ENCODE data around the gene NF2. TPM values are rescaled to one million over a fixed set of nuclear protein-coding genes. Genes with fewer than 3 reads are reported as not detected.

NF2 gene
- total and polyA plus RNA-seq, 8 donors: 5.8 to 37.6 (median 18.3) TPM

- no peak for DNase-seq
Measured at GRCh38 chr22:29638678-29639077, 35.2 kb downstream of the NF2 start.

GRCh38 chr22:29639096-29639495, 35.7 kb downstream of the NF2 start:
- Histone ChIP-seq H3K27me3 (no peaks in the 10 kb centered on the region), H3K9me3 (no peaks in the 10 kb centered on the region), H3K4me3 (no peak overlapping the region), H3K36me3 (peaks cover 0 to 54% (median 49%) of the 10 kb centered on the region in 4 donors), H3K27ac (no peak overlapping the region), H3K4me1 (peaks cover 0 to 1% (median 0%) of the 10 kb centered on the region in 4 donors)
- TF ChIP-seq EP300 (IDR thresholded peaks at IDR 0.05): no peak
- no peak for TF ChIP-seq POLR2AphosphoS5 (IDR thresholded peaks at IDR 0.05)
- TF ChIP-seq CTCF (IDR thresholded peaks at IDR 0.05): no peak
- no peak for TF ChIP-seq POLR2A (IDR thresholded peaks at IDR 0.05)
- intact Hi-C loops (cut with DNase I; ENCODE audit: low total_unique reads): no loop called here
- DNase-seq: no peak

More at GRCh38 chr22:29638678-29639077, 35.2 kb downstream of the NF2 start:
- TF ChIP-seq EP300 (IDR thresholded peaks at IDR 0.05) (no peak), POLR2A (IDR thresholded peaks at IDR 0.05) (no peak), POLR2AphosphoS5 (IDR thresholded peaks at IDR 0.05) (no peak), CTCF (IDR thresholded peaks at IDR 0.05) (no peak)
- Histone ChIP-seq H3K4me3 (no peak overlapping the region), H3K27ac (no peak overlapping the region), H3K9me3 (no peaks in the 10 kb centered on the region), H3K4me1 (peaks cover 0 to 4% (median 0%) of the 10 kb centered on the region in 4 donors), H3K27me3 (no peaks in the 10 kb centered on the region), H3K36me3 (peaks cover 0 to 54% (median 48%) of the 10 kb centered on the region in 4 donors)
- WGBS, 5 donors: 94 to 98% (median 95%) methylated on average over 1 of the region's 1 CpG
- intact Hi-C loops (cut with DNase I; ENCODE audit: low total_unique reads): no loop called here

- TF ChIP-seq EP300 (IDR thresholded peaks at IDR 0.05) (no peak), POLR2A (IDR thresholded peaks at IDR 0.05) (no peak), CTCF (IDR thresholded peaks at IDR 0.05) (no peak), POLR2AphosphoS5 (IDR thresholded peaks at IDR 0.05) (no peak)
- Histone ChIP-seq H3K4me3 (no peak overlapping the region), H3K9me3 (no peaks in the 10 kb centered on the region), H3K27me3 (no peaks in the 10 kb centered on the region), H3K36me3 (peaks cover 0 to 70% (median 63%) of the 10 kb centered on the region in 4 donors), H3K27ac (no peak overlapping the region), H3K4me1 (no peaks in the 10 kb centered on the region)
- 78 to 89% (median 87%) methylated on average over 8 of the region's 8 CpGs for WGBS, 5 donors
- DNase-seq: no peak
- intact Hi-C loops (cut with DNase I; ENCODE audit: low total_unique reads): no loop called here
Measured at GRCh38 chr22:29641042-29641699, 37.7 kb downstream of the NF2 start.

- no peaks in the 10 kb centered on the region for H3K9me3 ChIP-seq
- DNase-seq: no peak
- intact Hi-C loops (cut with DNase I; ENCODE audit: low total_unique reads): no loop called here
- no peaks in the 10 kb centered on the region for H3K27me3 ChIP-seq
- TF ChIP-seq POLR2A (IDR thresholded peaks at IDR 0.05) (no peak), POLR2AphosphoS5 (IDR thresholded peaks at IDR 0.05) (no peak), EP300 (IDR thresholded peaks at IDR 0.05) (no peak), CTCF (IDR thresholded peaks at IDR 0.05) (no peak)
- no peak overlapping the region for H3K4me3 ChIP-seq
- H3K36me3 ChIP-seq: peaks cover 0 to 72% (median 63%) of the 10 kb centered on the region in 4 donors
- H3K27ac ChIP-seq: no peak overlapping the region
- H3K4me1 ChIP-seq: no peaks in the 10 kb centered on the region
- WGBS, 5 donors: 79 to 87% (median 87%) methylated on average over 10 of the region's 10 CpGs
Measured at GRCh38 chr22:29641700-29642330, 38.4 kb downstream of the NF2 start.
